ENCODE results near the gene ANO5. TPM values are rescaled to one million over a fixed set of nuclear protein-coding genes. Genes with fewer than 3 reads are reported as not detected.

Gene ANO5
- total and polyA plus RNA-seq, 2 of the 8 experiments (the other 6 are each of a cell fraction or from before 2014, with no cell fraction given): 2.6 to 5.0 TPM

DNA sequence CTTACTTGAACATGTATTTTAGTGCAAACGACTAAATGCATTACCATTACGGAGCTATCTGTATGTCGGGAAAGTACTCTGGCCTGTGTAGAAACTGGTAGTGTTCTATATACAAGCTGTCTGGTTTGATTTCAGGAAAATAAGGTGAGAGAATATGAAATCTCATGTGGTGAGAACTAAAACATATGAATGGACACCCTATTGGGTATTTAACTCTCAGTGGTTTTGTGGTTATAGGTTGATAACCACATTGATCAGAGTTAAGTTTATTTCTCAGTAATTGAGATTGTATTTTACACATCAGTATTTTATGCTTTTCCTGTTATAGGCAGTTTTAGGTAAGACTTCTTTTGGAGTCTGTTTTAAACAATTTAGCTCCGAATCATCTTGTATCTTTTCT, 10.4 kb downstream of the ANO5 start:
- peaks cover 0 to 18% of the 10 kb centered on the region in 2 experiments; a peak in 2 of 4 replicates for H3K79me2 ChIP-seq (ENCODE audit: control insufficient read depth in 1 of 2, insufficient read depth in 2 of 2, low read length in 2 of 2)
- H3K56ac ChIP-seq (replicated peaks; ENCODE audit: insufficient read length, low read depth, low read length): no peak overlapping the region
- TF ChIP-seq SRF (IDR thresholded peaks at IDR 0.05; ENCODE audit: low read depth, low read length) (no peak), CHD1 (IDR thresholded peaks at IDR 0.05; ENCODE audit: low read depth, low read length) (no peak), SP1 (IDR thresholded peaks at IDR 0.05; ENCODE audit: low read depth, low read length) (no peak), NANOG (IDR thresholded peaks at IDR 0.05; ENCODE audit: insufficient read depth, low read depth, low read length, poor library complexity, severe bottlenecking) (no peak), POLR2AphosphoS5 (IDR thresholded peaks at IDR 0.05; ENCODE audit: low read depth, low read length) (no peak), HDAC6 (IDR thresholded peaks at IDR 0.05; ENCODE audit: low read depth, low read length) (no peak), SIN3A (conservative IDR thresholded peaks at IDR 0.05 in 1 of 2, IDR thresholded peaks at IDR 0.05 in 1 of 2; ENCODE audit: low read depth in 1 of 2, low read length in 2 of 2) (no peak), SP4 (IDR thresholded peaks at IDR 0.05; ENCODE audit: low read length) (no peak), KDM4A (IDR thresholded peaks at IDR 0.05; ENCODE audit: low read depth, low read length, severe bottlenecking) (no peak), POLR2A (IDR thresholded peaks at IDR 0.05; ENCODE audit: control extremely low read depth in 1 of 2, low read depth in 2 of 2, low read length in 2 of 2) (no peak), EP300 (IDR thresholded peaks at IDR 0.05; ENCODE audit: borderline replicate concordance in 1 of 2, low read depth in 2 of 2, low read length in 2 of 2) (no peak), EGR1 (IDR thresholded peaks at IDR 0.05; ENCODE audit: borderline replicate concordance, low read depth, low read length) (no peak)
- no peaks in the 10 kb centered on the region for H3K9me3 ChIP-seq (ENCODE audit: insufficient read depth in 2 of 2, low read depth in 1 of 2, low read length in 1 of 2)
- CTCF ChIA-PET (ENCODE audit: partially characterized antibody): interaction anchor here (1.1 kb wide), 1 partner anchor 41 kb away, joined by 6 read pairs; no protein-coding TSS in a partner anchor
- H3K27ac ChIP-seq (ENCODE audit: low read depth, low read length): no peak overlapping the region
- no peak overlapping the region for H2BK5ac ChIP-seq (ENCODE audit: low read depth, low read length)
- H3K18ac ChIP-seq (ENCODE audit: extremely low read depth, low read length): no peak overlapping the region
- no peak overlapping the region for H2AFZ ChIP-seq (ENCODE audit: low read length)
- no peak overlapping the region for H2BK120ac ChIP-seq (replicated peaks; ENCODE audit: low read depth, low read length)
- 88% methylated on average over 4 of the region's 4 CpGs; no CpG with 5 or more reads in 1 of the 2 experiments for WGBS, 2 experiments (ENCODE audit: extremely low coverage in 1 of 2, insufficient coverage in 1 of 2, insufficient read length in 1 of 2, insufficient replicate concordance in 2 of 2, low coverage in 1 of 2, low lambda C conversion rate in 2 of 2, missing lambda C conversion rate in 1 of 2)
- H4K8ac ChIP-seq (ENCODE audit: extremely low read depth, insufficient read depth, low read length): no peak overlapping the region
- POLR2A ChIA-PET (ENCODE audit: partially characterized antibody): no interaction called here
- no peak overlapping the region for H2BK20ac ChIP-seq (ENCODE audit: low read length)
- DNase-seq (ENCODE audit: low read depth in 1 of 2, low spot score in 2 of 2) (no peak), FAIRE-seq (no peak)
- H2BK15ac ChIP-seq (ENCODE audit: low read length): no peak overlapping the region
- no peak overlapping the region for H3K4me2 ChIP-seq (ENCODE audit: insufficient read depth in 1 of 2, low read depth in 2 of 2, low read length in 2 of 2)
- no peaks in the 10 kb centered on the region for H3K23me2 ChIP-seq (ENCODE audit: low read depth, low read length)
- H3K14ac ChIP-seq (ENCODE audit: insufficient read length): no peak overlapping the region
- H4K5ac ChIP-seq (ENCODE audit: insufficient read length, low read depth, low read length): no peak overlapping the region
- no peak overlapping the region for H2AK5ac ChIP-seq (ENCODE audit: low read depth, low read length)
- no peak overlapping the region for H3K4me3 ChIP-seq (ENCODE audit: extremely low read depth in 1 of 4, insufficient read depth in 2 of 4, low read depth in 3 of 4, low read length in 4 of 4)
- H3K4me1 ChIP-seq (replicated peaks in 1 of 4; ENCODE audit: control insufficient read depth in 3 of 4, insufficient read depth in 4 of 4, low read length in 3 of 4): no peaks in the 10 kb centered on the region
- no peak overlapping the region for H4K91ac ChIP-seq (replicated peaks; ENCODE audit: insufficient read length, low read length)
- H2BK12ac ChIP-seq (ENCODE audit: low read depth, low read length): no peak overlapping the region
- no peak overlapping the region for H3K9ac ChIP-seq (replicated peaks in 1 of 4; ENCODE audit: extremely low read depth in 1 of 4, low read depth in 3 of 4, low read length in 3 of 4)
- H3K27me3 ChIP-seq (replicated peaks in 1 of 4; ENCODE audit: control insufficient read depth in 3 of 4, extremely low read depth in 1 of 4, insufficient read depth in 3 of 4, low read length in 3 of 4): no peaks in the 10 kb centered on the region
- H4K20me1 ChIP-seq (replicated peaks in 1 of 2; ENCODE audit: control insufficient read depth in 1 of 2, insufficient read depth in 2 of 2, low read length in 2 of 2): peaks cover 0 to 1% of the 10 kb centered on the region in 2 experiments
- H3K23ac ChIP-seq (ENCODE audit: insufficient read length): no peak overlapping the region
- H3K36me3 ChIP-seq (ENCODE audit: control insufficient read depth in 2 of 4, insufficient read depth in 4 of 4, low read length in 3 of 4): no peaks in the 10 kb centered on the region
- H3K4ac ChIP-seq (replicated peaks; ENCODE audit: insufficient read length, low read depth, low read length): no peak overlapping the region
- no peaks in the 10 kb centered on the region for H3K79me1 ChIP-seq (ENCODE audit: low read depth, low read length)

Measured in H1 (cell line).